AML-193 (cell line): ENCODE results near the gene COPE.

Experiments used
- DNase-seq, 2 experiments: peaks; one replicate each; lab custom pipeline; 2025; lab: John Stamatoyannopoulos, UW

Gene COPE

DNA sequence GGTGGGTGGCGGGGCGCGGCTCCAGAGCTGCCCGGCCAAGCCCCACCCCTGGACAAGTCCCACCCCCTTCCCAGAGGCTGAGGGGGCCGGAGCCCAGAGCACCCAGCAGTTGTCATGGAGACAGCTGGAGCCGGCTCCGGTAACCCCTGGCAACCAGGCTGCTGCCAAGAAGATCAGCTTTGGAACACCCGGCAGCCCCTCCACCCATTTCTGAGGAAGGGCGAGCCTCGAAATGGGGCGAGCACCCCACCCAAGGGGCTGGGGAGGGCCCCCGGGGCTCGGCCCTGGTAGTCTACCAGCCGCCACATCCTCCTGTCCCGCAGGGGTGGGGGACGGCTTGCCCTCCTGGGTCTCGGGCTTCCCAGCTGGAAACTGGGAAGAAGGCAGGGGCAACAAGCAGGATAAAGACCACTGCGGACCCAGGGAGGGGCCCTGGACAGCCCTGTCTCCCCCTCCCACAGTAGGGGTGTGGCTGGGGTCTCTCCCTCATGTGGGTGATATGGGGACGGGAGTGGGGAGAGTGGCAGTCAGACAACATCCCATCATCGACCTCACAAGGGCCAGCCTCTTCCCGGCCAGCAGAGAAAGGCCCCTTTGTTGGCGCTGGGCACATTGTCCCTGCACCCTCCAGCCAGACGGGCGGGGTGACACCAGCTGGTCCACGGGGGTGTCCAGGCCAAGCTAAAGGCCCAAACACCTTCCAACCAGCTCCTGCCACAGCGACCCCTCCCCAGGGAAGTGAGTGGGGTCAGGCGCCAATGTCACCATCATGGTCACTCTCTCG is 24.7 kb downstream of the COPE start:
- no peak for DNase-seq

GRCh38 chr19:18893587-18894253 is 25.5 kb downstream of the COPE start:
- no peak for DNase-seq

DNA sequence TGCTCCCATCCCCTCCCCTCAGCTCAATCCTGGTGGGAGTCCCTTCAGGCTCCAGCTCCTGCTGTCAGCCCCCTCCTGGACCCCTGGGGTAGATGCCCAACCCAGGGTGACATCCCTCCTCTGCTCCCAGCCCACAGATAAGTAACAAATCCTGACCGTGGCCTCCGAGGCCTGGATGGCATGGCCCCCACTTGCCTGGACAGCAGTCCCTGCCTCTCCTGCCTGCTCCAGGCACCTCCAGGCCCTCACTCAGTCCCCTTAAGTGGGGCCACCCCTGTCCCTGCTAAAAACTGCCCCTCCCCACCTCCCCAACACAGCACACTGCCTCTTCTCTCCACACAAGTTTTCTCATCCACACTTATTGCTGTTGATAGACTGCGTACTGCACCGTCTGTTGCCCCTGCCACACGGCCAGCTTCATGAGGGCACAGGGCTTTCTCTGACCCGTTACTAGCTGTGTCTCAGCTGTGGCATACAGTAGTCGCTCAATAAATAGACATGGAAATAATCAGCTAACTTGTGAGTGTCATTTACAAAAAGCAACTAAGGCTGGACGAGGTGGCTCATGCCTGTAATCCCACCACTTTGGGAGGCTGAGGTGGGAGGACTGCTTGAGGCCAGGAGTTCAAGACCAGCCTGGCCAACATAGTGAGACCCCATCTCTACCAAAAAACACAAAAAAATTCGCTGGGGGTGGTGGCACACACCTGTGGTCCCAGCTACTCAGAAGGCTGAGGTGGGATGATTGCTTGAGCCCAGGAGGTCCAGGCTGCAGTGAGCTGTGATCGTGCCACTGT is 29.0 kb downstream of the COPE start:
- DNase-seq = no peak

- no peak for DNase-seq
Observed at GRCh38 chr19:18886972-18887371, 32.2 kb downstream of the COPE start.

DNA sequence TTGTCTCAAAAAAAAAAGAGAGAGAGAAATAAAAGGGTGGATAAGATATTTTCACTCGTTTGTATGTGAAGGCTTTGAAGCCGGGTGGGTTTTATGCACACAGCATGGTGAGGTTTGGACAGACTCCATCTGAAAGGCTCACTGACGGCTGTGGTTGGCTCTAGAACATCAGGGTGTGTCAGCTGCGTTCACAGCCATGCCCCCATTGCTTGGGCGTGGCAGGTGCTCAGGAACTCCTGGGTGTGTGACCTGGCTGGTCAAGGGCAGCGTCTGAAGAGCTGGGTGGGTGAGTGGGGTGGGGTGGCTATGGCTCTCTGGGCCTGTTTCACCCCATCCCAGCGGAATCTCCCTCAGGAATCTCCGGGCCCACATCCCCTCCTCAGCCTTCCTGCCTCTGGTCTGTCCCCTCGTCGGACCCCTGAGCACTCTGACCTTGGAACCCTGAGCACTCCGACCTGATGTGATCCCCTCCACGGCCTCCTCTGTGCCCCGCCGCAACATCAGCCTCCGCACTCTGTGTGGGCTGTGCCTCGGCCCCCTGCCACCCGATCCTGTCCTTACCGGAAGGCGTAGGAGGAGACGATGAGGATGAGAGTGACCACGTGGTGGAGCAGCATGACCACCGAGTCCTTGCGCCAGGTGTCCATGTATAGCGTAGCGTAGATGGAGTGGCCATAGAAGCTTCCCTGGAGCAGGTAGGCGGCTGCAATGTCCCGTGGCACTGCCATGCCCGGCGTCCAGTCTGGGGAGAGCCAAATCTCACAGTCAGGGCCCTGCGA is 35.5 kb downstream of the COPE start:
- no peak for DNase-seq

GRCh38 chr19:18881491-18881890 is 37.7 kb downstream of the COPE start:
- no peak for DNase-seq

DNA sequence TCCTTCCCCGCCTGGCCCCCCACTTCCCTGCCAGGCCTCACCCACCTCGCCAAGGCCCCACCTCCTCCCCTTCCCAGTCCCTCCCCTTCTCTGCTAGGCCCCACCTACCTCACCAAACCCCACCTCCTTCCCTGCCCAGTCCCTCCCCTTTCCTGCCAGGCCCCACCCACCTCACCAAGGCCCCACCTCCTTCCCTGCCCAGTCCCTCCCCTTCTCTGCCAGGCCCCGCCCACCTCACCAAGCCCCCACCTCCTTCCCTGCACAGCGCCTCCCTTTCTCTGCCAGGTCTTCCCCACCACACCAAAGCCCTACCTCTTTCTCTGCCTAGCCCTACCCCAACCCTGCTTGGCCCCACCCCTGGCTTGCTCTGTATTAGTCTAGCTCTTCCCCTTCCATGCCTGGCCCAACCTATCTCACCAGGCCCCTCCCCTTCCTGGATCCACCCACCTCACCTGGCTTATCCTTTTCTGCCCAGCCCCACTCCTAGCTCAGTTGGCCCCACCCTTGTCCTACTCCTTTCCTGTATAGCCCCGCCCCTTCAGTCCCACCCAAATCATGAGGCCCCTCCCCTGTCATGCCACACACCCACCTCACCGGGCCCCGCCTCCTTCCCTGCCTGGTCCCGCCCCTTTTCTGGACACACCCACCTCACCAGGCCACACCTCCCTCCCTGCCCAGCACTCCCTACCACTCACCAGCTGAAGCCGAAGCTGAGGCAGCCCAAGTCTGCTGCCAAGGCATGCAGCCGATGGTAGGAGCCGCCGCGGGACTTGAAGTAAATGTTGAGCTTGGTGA is 39.4 kb downstream of the COPE start:
- no peak for DNase-seq

DNA sequence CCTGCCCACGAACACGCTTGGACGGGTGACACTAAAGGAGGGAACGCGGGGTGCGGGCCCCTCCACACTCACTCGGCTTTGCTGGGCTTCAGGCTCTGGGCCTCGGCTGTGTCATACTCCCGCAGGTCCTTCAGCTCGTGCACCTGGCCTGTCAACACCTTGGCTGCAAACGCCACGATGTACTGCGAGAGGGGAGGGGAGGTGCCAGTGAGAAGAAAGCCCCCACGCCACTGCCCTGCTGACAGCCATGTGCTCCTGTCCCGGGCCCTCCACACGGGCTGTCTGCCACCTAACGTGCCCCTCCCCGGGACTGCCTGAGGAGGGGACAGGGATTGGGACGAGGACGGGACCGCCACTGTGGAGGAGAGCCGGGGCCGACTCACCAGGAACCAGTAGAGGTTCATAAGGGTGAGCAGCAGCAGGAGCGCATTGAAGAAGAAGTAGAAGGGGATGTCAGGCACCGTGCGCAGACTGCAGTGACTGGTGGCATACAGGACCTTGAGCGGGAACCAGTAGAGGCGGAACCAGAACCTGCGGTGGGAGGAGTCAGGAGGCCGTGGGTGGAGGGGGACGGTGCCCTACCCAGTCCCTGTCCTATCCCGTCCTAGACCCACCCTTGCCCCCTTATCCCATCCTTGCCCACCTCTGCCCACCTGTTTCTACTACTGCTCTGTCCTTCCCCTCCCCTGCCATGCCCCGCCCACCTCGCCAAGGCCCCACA is 40.2 kb downstream of the COPE start:
- no peak for DNase-seq

DNA sequence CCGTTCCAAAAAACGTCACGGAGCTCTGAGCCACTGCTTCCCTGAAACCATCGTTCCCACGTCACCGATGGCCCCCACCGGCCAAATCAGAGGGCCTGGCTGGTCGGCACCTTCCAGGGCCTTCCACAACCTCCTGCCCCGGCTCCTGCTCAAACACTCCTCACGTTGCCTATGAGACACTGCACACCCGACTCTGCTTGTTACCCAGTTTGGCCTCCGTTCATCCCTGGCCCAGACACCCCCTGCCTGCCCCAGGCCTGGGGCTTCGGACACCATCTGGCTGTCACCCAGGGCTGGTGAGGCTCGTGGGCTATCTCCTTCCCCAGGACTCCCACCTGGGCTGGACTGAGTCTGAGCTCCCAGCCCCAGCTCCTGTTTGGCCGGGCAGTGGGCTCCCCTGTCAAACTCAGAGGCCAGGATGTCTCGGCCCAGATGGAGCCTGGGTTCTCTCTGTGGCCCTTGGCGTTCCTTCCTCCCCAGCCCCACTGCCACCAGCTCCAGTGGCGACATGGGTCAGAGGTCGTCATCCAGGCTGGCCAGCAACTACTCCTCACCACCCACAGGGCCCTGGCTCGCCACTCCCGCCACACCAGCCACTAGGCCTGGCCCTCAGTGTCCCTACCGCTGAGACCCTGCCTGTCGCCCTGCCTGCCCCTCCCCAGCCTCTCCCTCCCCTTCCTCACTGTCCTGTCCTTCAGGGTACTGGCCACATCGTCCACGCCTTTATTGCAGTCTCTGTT is 41.0 kb downstream of the COPE start:
- no peak for DNase-seq

DNA sequence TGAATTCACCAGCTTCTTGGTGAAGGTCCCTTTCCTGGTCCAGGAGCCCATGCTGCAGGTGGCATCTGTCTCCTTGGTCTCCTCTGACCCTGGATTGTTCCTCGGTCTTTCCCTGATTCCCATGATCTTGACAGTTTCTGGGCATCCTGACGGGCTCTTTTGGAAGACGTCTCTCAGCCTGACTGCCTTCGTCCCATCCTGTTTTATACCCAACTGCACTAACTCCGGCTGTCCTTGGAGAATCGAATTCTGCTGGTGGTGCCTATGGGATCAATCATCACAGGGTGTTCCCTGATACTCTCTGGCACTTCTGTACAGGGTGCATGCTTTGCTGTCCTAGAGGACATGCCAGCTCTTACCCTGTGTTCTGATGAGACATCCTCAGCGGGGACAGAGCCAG is 42.3 kb downstream of the COPE start:
- DNase-seq = no peak

GRCh38 chr19:18875726-18876125 is 43.5 kb downstream of the COPE start:
- no peak for DNase-seq

DNA sequence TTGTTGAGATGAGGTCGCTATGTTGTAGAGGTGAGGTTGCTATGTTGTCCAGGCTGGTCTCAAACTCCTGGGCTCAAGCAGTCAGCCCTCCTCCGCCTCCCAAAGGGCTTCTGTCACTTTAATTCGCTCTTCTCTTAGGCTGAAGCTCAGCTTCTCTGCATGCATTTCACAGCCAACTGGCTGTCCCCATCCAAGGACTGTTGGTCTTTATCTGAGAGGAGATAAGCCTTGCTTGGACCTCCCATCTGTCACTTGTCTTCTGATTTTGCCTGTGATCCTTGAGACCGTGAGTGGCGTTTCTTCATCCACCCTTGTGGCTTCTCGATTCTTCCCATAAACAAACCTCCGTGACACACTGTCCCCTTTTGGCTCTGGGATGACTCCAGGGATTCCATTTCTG is 47.6 kb downstream of the COPE start:
- no peak for DNase-seq

GRCh38 chr19:18870531-18871172 is 48.5 kb downstream of the COPE start:
- DNase-seq = no peak

DNA sequence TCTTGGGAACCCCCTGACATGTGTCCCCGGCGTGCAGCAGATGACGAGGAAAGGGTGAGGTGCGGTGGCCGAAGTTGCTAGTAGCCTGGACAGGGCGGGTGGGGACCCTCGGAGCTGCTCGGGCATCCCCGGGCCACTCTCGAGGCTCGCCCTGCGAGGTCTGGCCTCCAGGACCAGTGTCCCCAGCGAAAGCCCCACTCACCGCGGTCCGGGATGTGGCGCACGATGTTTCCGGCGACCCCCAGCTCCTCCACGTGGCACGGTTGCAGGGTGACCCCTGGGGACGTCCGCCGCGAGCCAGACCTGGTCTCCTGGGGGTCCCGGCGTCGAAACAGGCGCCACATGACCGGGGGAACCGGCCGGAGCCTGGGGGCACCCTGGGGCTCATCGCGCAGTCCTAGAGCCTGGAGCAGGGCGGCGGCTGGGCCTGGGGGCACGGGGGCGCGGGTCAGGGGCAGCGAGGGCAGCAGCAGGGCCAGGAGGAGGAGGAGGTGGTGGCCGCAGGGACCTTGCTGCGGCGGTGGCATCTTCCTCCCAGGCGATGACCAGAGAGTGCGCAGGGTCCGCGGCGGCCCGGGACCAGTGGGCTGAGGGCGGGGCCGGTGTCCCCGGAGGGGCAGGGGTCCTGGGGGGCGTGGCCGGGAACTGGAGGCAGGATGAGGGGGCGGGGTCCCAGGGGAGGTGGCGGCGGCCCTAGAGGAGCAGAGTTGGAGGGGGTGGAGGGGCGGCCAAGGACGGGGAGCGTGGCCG is 49.2 kb downstream of the COPE start:
- DNase-seq = no peak

- DNase-seq = no peak
Observed at GRCh38 chr19:18869023-18869618, 50.1 kb downstream of the COPE start.

DNA sequence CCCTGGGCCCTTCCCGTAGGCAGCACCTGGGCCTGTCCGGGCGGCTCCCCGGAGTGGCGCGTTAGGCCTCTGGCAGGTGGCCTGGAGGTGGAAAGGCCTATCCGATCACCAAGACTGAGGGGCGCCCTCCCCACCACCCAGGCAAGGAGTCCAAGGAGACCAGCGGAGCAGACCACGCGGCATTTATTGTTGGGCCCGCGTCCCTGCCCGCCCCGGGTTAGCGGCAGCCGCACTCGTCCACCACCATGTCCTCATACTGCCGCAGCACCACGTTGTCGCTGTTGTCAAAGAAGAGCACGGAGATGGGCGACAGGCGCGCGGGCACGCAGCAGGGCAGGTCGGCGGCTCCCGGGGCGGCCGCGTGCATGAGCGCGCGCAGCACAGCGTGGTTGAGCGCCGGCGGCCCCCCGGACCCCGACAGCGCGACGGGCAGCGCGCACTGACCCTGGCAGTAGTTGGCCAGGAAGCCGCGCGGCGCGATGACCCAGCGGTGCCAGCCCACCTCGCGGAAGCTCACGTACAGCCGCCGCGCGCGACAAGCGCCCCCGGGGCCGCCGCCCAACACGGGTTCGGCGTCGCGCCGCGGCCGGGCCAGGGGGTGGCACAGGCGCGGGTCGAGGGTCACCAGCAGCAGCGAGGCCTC is 50.7 kb downstream of the COPE start:
- no peak for DNase-seq

DNA sequence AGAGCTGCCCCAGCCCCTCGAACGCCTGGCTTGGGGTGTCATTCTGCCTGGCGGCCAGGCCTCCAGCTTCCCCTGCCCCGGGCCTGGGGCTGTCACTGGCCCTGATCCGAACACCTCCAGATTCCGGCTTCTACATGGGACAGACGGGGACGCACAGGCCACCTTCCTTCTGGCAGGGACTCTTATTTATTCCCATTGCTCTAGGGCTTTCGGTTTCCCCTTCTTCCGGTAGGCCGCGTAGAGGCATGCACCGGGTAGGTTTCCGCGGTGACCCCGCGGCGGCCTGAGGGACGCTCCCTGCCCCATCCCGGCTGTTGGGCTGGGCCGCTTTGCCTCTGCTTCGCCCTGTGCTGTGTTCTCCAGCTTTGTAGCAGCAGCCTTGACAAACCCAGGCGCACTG is 51.4 kb downstream of the COPE start:
- DNase-seq = no peak

- DNase-seq = no peak
Observed at GRCh38 chr19:18867199-18867598, 52.0 kb downstream of the COPE start.
